Sigmoid colon (tissue), 7 donors: Measurements from ENCODE around the gene PLA2G15. TPM values are rescaled to one million over a fixed set of nuclear protein-coding genes. Genes with fewer than 3 reads are reported as not detected.

Experiments used
- DNase-seq: peaks from one replicate; pipeline ENCODE4 v3.0.0-alpha.2; 2019
- H3K27ac ChIP-seq, 4 donors: fragments of 200-600 bp; sonication (generic); one replicate each; pipeline ENCODE4 v1.5.1; 2016 to 2019; ENCODE audit warnings: mild to moderate bottlenecking in 1 of 4
- H3K27me3 ChIP-seq, 3 donors: fragments of 200-600 bp; sonication (generic); one replicate each; pipeline ENCODE4 v1.5.1; 2019; ENCODE audit warnings: mild to moderate bottlenecking in 1 of 3
- H3K36me3 ChIP-seq, 4 donors: fragments of 200-600 bp; sonication (generic); one replicate each; pipeline ENCODE4 v1.5.1; 2016 to 2019
- H3K4me1 ChIP-seq, 4 donors: fragments of 200-600 bp; sonication (generic); one replicate each; pipeline ENCODE4 v1.5.1; 2017 to 2019
- H3K4me3 ChIP-seq, 4 donors: fragments of 200-600 bp; sonication (generic); one replicate each; pipeline ENCODE4 v1.5.1; 2017 to 2019; ENCODE audit warnings: mild to moderate bottlenecking in 2 of 4, moderate library complexity in 1 of 4
- H3K9me3 ChIP-seq, 4 donors: fragments of 200-600 bp in 3 of 4; sonication (generic) in 3 of 4; one replicate each; pipeline versions ENCODE4 v1.5.1 to v1.6.1; 2013 to 2019
- CTCF ChIP-seq, 4 experiments: fragments of 450-650 bp in 3 of 4; fragments of 200-600 bp in 1 of 4; IDR thresholded peaks; one replicate each; pipeline ENCODE4 v1.5.1; 2016 to 2019; ENCODE audit warnings: antibody characterized with exemption in 4 of 4, mild to moderate bottlenecking in 3 of 4, moderate library complexity in 2 of 4
- EP300 ChIP-seq, 4 donors: sonication (generic); formaldehyde crosslinking; IDR thresholded peaks; one replicate each; pipeline ENCODE4 v1.6.1; 2017; ENCODE audit warnings: antibody characterized with exemption in 4 of 4
- POLR2A ChIP-seq, 2 donors: fragments of 450-650 bp; IDR thresholded peaks; one replicate each; pipeline ENCODE4 v1.6.1; 2016; ENCODE audit warnings: antibody characterized with exemption in 2 of 2, mild to moderate bottlenecking in 2 of 2, moderate library complexity in 2 of 2
- POLR2AphosphoS5 ChIP-seq, 4 donors: sonication (generic); formaldehyde crosslinking; IDR thresholded peaks; one replicate each; pipeline ENCODE4 v1.6.1; 2017; ENCODE audit warnings: antibody characterized with exemption in 4 of 4
- WGBS, 2 donors: extraction: QIAGEN DNeasy Blood & Tissue Kit; methylation state at CpG; one replicate each; pipeline ENCODE4 v1.1.7; 2013; 5-methylcytosine and 5-hydroxymethylcytosine counted together
- intact Hi-C: fragments of 100-400 bp; cut with DNase I; formaldehyde crosslinking; loops from one replicate; pipeline ENCODE4 v1.15.1; 2023
- polyA plus RNA-seq, 3 donors: library from polyadenylated mRNA; stranded (reverse); fragments of 200-250 nt; gene quantifications; one replicate each; pipeline ENCODE4 v1.2.3, GENCODE V29; 2013
- small RNA-seq, 3 donors: library from RNA; depleted of rRNA; stranded (forward); fragments of <200 nt; gene quantifications; one replicate each; pipeline ENCODE3, GENCODE V24; 2016
- total RNA-seq, 4 donors: library from RNA; depleted of rRNA; stranded (reverse); fragments of >200 nt; gene quantifications; one replicate each; pipeline ENCODE4 v1.1.0, GENCODE V29; 2016
- donor health status: healthy with polysubstance abuse.
- donor health status: Bipolar disorder and iron deficiency.
- donor health status: healthy.

PLA2G15 gene
- total and polyA plus RNA-seq, 7 donors: 4.2 to 15.7 (median 10.2) TPM

- WGBS, 2 donors: 26 to 37% methylated on average over 6 of the region's 6 CpGs
- Histone ChIP-seq H3K36me3 (peaks cover 0 to 40% (median 3%) of the 10 kb centered on the region in 4 donors), H3K27me3 (no peaks in the 10 kb centered on the region), H3K27ac (peak overlapping the region in 2 of 4 donors; percentile 79), H3K4me1 (peaks cover 0 to 32% (median 26%) of the 10 kb centered on the region in 4 donors), H3K9me3 (no peaks in the 10 kb centered on the region), H3K4me3 (peak overlapping the region; percentile 67 to 88 (median 73))
- intact Hi-C loops: loop anchor here (5.0 kb wide), 1 partner anchor 47 kb away; the partner anchor contains the start of gene SLC7A6
- TF ChIP-seq CTCF (IDR thresholded peaks at IDR 0.05) (no peak), POLR2AphosphoS5 (IDR thresholded peaks at IDR 0.05) (no peak), POLR2A (IDR thresholded peaks at IDR 0.05) (no peak), EP300 (IDR thresholded peaks at IDR 0.05) (no peak)
- peak; percentile 9 for DNase-seq
Measured at GRCh38 chr16:68309799-68310198, 64.6 kb downstream of the PLA2G15 start.

DNA sequence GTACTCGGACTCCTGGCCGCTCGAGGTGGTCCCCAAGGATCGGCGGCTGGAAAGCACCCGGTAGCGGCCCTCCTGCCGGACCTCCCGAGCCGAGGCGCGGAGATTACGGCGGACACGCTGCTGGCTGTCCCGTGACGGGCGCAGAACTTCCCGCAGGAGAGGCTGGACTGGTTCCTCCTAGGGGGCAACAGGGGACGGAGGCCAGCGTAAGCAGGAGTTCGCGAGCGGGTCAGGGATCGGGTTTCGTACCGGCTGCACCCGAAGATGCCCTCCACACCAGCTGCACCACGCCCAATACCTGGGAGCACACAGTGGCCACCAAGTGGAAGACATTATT is 65.2 kb downstream of the PLA2G15 start:
- Histone ChIP-seq H3K27me3 (no peaks in the 10 kb centered on the region), H3K4me3 (peak overlapping the region; percentile 67 to 88 (median 73)), H3K36me3 (peaks cover 0 to 39% (median 0%) of the 10 kb centered on the region in 4 donors), H3K9me3 (no peaks in the 10 kb centered on the region), H3K4me1 (peaks cover 0 to 32% (median 26%) of the 10 kb centered on the region in 4 donors), H3K27ac (peak overlapping the region; percentile 79 to 84 (median 80))
- intact Hi-C loops: loop anchor here (5.0 kb wide), 1 partner anchor 48 kb away; the partner anchor contains the start of gene SLC7A6
- WGBS, 2 donors: 0 to 1% methylated on average over 29 of the region's 29 CpGs
- no peak for DNase-seq
- no peak for TF ChIP-seq CTCF (IDR thresholded peaks at IDR 0.05)
- no peak for TF ChIP-seq POLR2A (IDR thresholded peaks at IDR 0.05)
- no peak for TF ChIP-seq POLR2AphosphoS5 (IDR thresholded peaks at IDR 0.05)
- TF ChIP-seq EP300 (IDR thresholded peaks at IDR 0.05): no peak

Small RNAs within 50 kb of the gene (small RNA-seq; reads per million reads assigned to genes)
- gene RNU6-1262P: 0 reads per million in 3 donors

Other genes with a start within 250 kb of the PLA2G15 start
- gene DPEP2, start 245.9 kb upstream of the PLA2G15 start, total RNA-seq: 1 to 10 TPM; 2.1 to 3.9 (median 3.1) TPM
- 10 to 100 TPM in 1 of 3 donors, 1 to 10 TPM in 1, under 1 TPM in 1; 0.69 to 11.9 (median 1.2) TPM for gene DPEP2, start 245.9 kb upstream of the PLA2G15 start, polyA plus RNA-seq
- gene DPEP2NB, start 229.5 kb upstream of the PLA2G15 start, total RNA-seq: not detected
- gene DPEP2NB, start 229.5 kb upstream of the PLA2G15 start, polyA plus RNA-seq: not detected
- gene DDX28, start 222.1 kb upstream of the PLA2G15 start, total RNA-seq: 1 to 10 TPM; 5.0 to 6.9 (median 5.8) TPM
- 10 to 100 TPM in 1 of 3 donors, 1 to 10 TPM in 2; 3.0 to 12.8 (median 5.1) TPM for gene DDX28, start 222.1 kb upstream of the PLA2G15 start, polyA plus RNA-seq
- 1 to 10 TPM; 3.6 to 7.3 (median 5.3) TPM for gene DUS2, start 222.1 kb upstream of the PLA2G15 start, total RNA-seq
- 10 to 100 TPM in 1 of 3 donors, 1 to 10 TPM in 2; 6.6 to 17.3 (median 7.4) TPM for gene DUS2, start 222.1 kb upstream of the PLA2G15 start, polyA plus RNA-seq
- gene NFATC3, start 160.0 kb upstream of the PLA2G15 start, total RNA-seq: 10 to 100 TPM; 42.8 to 52.2 (median 46.0) TPM
- gene NFATC3, start 160.0 kb upstream of the PLA2G15 start, polyA plus RNA-seq: 10 to 100 TPM in 1 of 3 donors, 1 to 10 TPM in 2; 4.8 to 16.9 (median 6.0) TPM
- gene ESRP2, start 9.2 kb upstream of the PLA2G15 start, total RNA-seq: under 1 TPM in 3 of 4 donors, not detected in 1; under 0.01 to 0.16 (median 0.14) TPM
- 10 to 100 TPM; 24.0 to 50.0 (median 25.4) TPM for gene ESRP2, start 9.2 kb upstream of the PLA2G15 start, polyA plus RNA-seq
- gene SLC7A6, start 19.2 kb downstream of the PLA2G15 start, total RNA-seq: 10 to 100 TPM; 26.8 to 40.7 (median 35.1) TPM
- 10 to 100 TPM in 1 of 3 donors, 1 to 10 TPM in 2; 1.8 to 22.5 (median 2.5) TPM for gene SLC7A6, start 19.2 kb downstream of the PLA2G15 start, polyA plus RNA-seq
- 10 to 100 TPM in 3 of 4 donors, 1 to 10 TPM in 1; 9.5 to 20.8 (median 11.8) TPM for gene SLC7A6OS, start 65.6 kb downstream of the PLA2G15 start, total RNA-seq
- gene SLC7A6OS, start 65.6 kb downstream of the PLA2G15 start, polyA plus RNA-seq: 1 to 10 TPM; 4.8 to 10.0 (median 6.5) TPM
- 10 to 100 TPM; 34.6 to 51.0 (median 45.6) TPM for gene PRMT7, start 65.6 kb downstream of the PLA2G15 start, total RNA-seq
- 10 to 100 TPM; 12.0 to 40.7 (median 19.0) TPM for gene PRMT7, start 65.6 kb downstream of the PLA2G15 start, polyA plus RNA-seq
- 1 to 10 TPM in 3 of 4 donors, under 1 TPM in 1; 0.49 to 2.8 (median 2.2) TPM for gene SMPD3, start 203.1 kb downstream of the PLA2G15 start, total RNA-seq
- gene SMPD3, start 203.1 kb downstream of the PLA2G15 start, polyA plus RNA-seq: 10 to 100 TPM in 1 of 3 donors, 1 to 10 TPM in 2; 4.9 to 29.7 (median 9.0) TPM